ENCODE data around the gene SIM1. TPM values are rescaled to one million over a fixed set of nuclear protein-coding genes. Genes with fewer than 3 reads are reported as not detected.

The SIM1 gene
- total RNA-seq, 2 donors from 2014 or later, result not detected

DNA sequence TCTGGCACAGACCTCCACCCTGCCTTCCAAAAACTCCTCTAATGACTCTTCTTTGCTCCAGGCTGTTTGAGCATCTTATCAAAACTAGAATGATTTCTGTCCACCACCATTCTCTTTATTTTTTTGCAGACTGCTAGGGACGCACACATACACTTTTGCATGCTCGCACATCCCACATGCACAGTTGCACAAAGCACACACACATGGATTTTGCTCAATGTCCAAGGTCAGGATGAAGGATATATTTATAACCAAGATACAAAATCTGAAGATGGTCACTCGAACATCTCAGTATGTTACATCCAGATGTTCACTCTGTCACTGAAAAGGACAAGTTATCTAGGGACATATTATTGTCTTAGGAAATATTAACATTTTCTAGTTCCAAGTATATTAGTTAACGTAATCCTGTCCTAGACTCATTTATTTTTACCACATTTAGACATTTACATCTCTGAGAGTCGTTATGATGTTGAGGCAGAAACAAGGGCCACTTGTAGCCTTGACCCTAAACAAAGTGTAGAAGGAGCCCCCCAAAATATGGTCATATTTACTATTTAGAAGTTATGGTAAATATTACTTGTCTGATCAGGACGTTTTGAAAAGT is 3.4 kb upstream of the SIM1 start:
- Histone ChIP-seq H3K27me3 (peaks cover 51 to 62% of the 10 kb centered on the region in 2 donors), H3K36me3 (no peaks in the 10 kb centered on the region), H3K4me1 (peaks cover 0 to 26% of the 10 kb centered on the region in 2 donors), H3K9me3 (no peaks in the 10 kb centered on the region), H3K27ac (no peak overlapping the region), H3K4me3 (no peak overlapping the region)
- no peak for DNase-seq (ENCODE audit: low spot score)
- TF ChIP-seq CTCF (IDR thresholded peaks at IDR 0.05), result no peak

GRCh38 chr6:100467129-100468015 is 2.7 kb upstream of the SIM1 start:
- no peak for DNase-seq (ENCODE audit: low spot score)
- H3K9me3 ChIP-seq, result no peaks in the 10 kb centered on the region
- H3K27ac ChIP-seq, result no peak overlapping the region
- no peak for TF ChIP-seq CTCF (IDR thresholded peaks at IDR 0.05)
- peaks cover 58 to 69% of the 10 kb centered on the region in 2 donors for H3K27me3 ChIP-seq
- no peaks in the 10 kb centered on the region for H3K36me3 ChIP-seq
- no peak overlapping the region for H3K4me3 ChIP-seq
- H3K4me1 ChIP-seq, result peaks cover 0 to 26% of the 10 kb centered on the region in 2 donors

GRCh38 chr6:100466410-100467128 is 1.8 kb upstream of the SIM1 start:
- Histone ChIP-seq H3K36me3 (no peaks in the 10 kb centered on the region), H3K4me3 (no peak overlapping the region), H3K27ac (no peak overlapping the region), H3K9me3 (no peaks in the 10 kb centered on the region), H3K27me3 (peaks cover 64 to 76% of the 10 kb centered on the region in 2 donors), H3K4me1 (peaks cover 0 to 26% of the 10 kb centered on the region in 2 donors)
- no peak for TF ChIP-seq CTCF (IDR thresholded peaks at IDR 0.05)
- DNase-seq (ENCODE audit: low spot score), result no peak

DNA sequence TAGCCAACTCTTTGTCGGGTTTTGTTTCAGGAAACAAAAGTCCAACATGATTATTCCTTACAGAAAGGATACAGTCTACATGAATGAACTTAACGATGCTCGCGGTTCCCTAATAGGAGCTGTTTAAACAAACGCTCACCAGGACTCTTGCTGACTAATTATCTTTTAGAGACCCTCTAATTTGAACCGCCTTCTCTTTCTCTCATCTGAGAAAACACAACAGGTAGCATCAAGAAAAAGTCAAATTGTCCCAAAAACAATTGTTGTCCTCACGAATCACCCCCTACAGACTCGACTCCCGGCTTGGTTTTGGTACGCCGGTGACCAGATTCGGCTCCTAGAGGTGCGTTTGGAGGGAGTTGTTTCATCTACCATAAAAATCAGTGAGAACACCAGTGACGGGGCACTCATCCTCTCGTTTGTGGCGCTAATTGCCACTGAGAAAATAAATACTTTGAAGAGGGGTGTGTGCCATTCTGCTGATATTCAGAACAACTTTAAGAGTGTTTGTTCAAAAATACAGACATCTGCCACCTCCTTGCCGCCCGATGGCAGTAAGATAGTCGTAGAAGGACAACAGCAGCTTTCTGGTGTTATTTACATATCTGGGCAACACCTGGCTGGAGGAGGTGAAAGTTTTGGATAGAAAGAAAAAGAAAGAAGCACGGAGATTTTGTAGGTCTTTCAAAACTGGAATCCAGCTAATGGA is 1.1 kb upstream of the SIM1 start:
- Histone ChIP-seq H3K27me3 (peaks cover 71 to 83% of the 10 kb centered on the region in 2 donors), H3K27ac (no peak overlapping the region)

More for the DNA sequence above, 1.1 kb upstream of the SIM1 start:
- DNase-seq (ENCODE audit: low spot score), result no peak
- peaks cover 0 to 26% of the 10 kb centered on the region in 2 donors for H3K4me1 ChIP-seq
- no peak for TF ChIP-seq CTCF (IDR thresholded peaks at IDR 0.05)
- no peak overlapping the region for H3K4me3 ChIP-seq
- no peaks in the 10 kb centered on the region for H3K9me3 ChIP-seq
- no peaks in the 10 kb centered on the region for H3K36me3 ChIP-seq
